Thyroid gland (tissue), 4 donors: Measurements from ENCODE around the gene VAMP5.

Source experiments
- POLR2A ChIP-seq, 2 donors: fragments of 450-650 bp; IDR thresholded peaks; one replicate each; pipeline ENCODE4 v1.6.1; 2017; ENCODE audit warnings: antibody characterized with exemption in 2 of 2, mild to moderate bottlenecking in 2 of 2, moderate library complexity in 1 of 2
- TF ChIP-seq, protein P1 (sequence below), 6 experiments: fragments of 200-600 bp in 3 of 6; fragments of 450-650 bp in 3 of 6; sonication (generic) in 3 of 6; IDR thresholded peaks; one replicate each; pipeline ENCODE4 v1.5.1; 2016 to 2019; ENCODE audit warnings: antibody characterized with exemption in 6 of 6, mild to moderate bottlenecking in 2 of 6, inconsistent platforms in 1 of 6, moderate library complexity in 1 of 6

DNA sequence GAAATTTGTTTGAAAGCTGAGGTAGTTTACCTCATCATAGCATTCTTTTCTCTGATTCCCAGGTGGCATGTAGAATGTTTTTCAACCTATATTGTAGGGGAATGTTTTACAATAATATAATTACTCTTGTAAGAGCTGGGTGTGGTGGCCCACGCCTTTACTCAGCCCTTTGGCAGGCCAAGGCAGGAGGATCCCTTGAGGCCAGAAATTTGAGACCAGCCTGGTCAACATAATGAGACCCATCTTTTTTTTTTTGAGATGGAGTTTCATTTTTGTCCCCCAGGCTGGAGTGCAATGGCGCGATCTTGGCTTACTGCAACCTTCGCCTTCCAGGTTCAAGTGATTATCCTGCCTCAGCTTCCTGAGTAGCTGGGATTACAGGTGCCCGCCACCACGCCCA is 35.4 kb downstream of the VAMP5 start:
- TF ChIP-seq, protein P1, sequence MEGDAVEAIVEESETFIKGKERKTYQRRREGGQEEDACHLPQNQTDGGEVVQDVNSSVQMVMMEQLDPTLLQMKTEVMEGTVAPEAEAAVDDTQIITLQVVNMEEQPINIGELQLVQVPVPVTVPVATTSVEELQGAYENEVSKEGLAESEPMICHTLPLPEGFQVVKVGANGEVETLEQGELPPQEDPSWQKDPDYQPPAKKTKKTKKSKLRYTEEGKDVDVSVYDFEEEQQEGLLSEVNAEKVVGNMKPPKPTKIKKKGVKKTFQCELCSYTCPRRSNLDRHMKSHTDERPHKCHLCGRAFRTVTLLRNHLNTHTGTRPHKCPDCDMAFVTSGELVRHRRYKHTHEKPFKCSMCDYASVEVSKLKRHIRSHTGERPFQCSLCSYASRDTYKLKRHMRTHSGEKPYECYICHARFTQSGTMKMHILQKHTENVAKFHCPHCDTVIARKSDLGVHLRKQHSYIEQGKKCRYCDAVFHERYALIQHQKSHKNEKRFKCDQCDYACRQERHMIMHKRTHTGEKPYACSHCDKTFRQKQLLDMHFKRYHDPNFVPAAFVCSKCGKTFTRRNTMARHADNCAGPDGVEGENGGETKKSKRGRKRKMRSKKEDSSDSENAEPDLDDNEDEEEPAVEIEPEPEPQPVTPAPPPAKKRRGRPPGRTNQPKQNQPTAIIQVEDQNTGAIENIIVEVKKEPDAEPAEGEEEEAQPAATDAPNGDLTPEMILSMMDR (IDR thresholded peaks at IDR 0.05) = no peak
- no peak for TF ChIP-seq POLR2A (IDR thresholded peaks at IDR 0.05)
